Amygdala (tissue), 56 donors: ENCODE data around the gene C16orf92.
"Not testable (repeated sequence)": the region's sequence is repeated elsewhere in the genome, so short reads cannot be mapped to it uniquely, and the experiment has no call there.

Experiments
- DNase-seq, 56 donors: peaks; one replicate each; lab custom pipeline; 2025; lab: John Stamatoyannopoulos, UW

Gene C16orf92

GRCh38 chr16:30003670-30004423, 19.2 kb upstream of the C16orf92 start:
- DNase-seq, result no peak

GRCh38 chr16:30004424-30004776, 18.6 kb upstream of the C16orf92 start:
- DNase-seq, result no peak

GRCh38 chr16:30004811-30005242, 18.2 kb upstream of the C16orf92 start:
- peak in 1 of 56 donors; percentile 7 for DNase-seq

- peak in 5 of 56 donors; percentile 7 to 58 (median 22) for DNase-seq
These were observed 17.5 kb upstream of the C16orf92 start for GRCh38 chr16:30005341-30006094.

- no peak for DNase-seq
These were observed 16.9 kb upstream of the C16orf92 start for GRCh38 chr16:30006095-30006473.

- DNase-seq, result no peak
These were observed 16.2 kb upstream of the C16orf92 start for GRCh38 chr16:30006659-30007377.

- no peak for DNase-seq
These were observed 15.6 kb upstream of the C16orf92 start for GRCh38 chr16:30007378-30007895.

- no peak for DNase-seq
These were observed 13.7 kb upstream of the C16orf92 start for GRCh38 chr16:30009085-30009862.

- DNase-seq, result no peak
These were observed 12.8 kb upstream of the C16orf92 start for GRCh38 chr16:30009990-30010843.

- peak in 6 of 56 donors; percentile 16 to 84 (median 23) for DNase-seq
These were observed 11.9 kb upstream of the C16orf92 start, which contains the start of gene DOC2A for GRCh38 chr16:30010844-30011713. TSS of gene DOC2A (minus strand) at chr16:30011027. CDS start at chr16:30010222, 805 bp downstream.

GRCh38 chr16:30011714-30012504, 11.1 kb upstream of the C16orf92 start:
- no peak for DNase-seq

- DNase-seq, result not testable (repeated sequence)
These were observed 10.4 kb upstream of the C16orf92 start for GRCh38 chr16:30012598-30012997.

- DNase-seq, result not testable (repeated sequence)
These were observed 7.5 kb upstream of the C16orf92 start for GRCh38 chr16:30015450-30015849.

- DNase-seq, result no peak
These were observed 6.3 kb upstream of the C16orf92 start for GRCh38 chr16:30016555-30017276.

- DNase-seq, result no peak
These were observed 5.7 kb upstream of the C16orf92 start for GRCh38 chr16:30017277-30017656.

- not testable (repeated sequence) for DNase-seq
These were observed 5.1 kb upstream of the C16orf92 start for GRCh38 chr16:30017937-30018336.

GRCh38 chr16:30018731-30019158, 4.3 kb upstream of the C16orf92 start:
- DNase-seq, result no peak
